Calu3 (cell line): ENCODE data around the gene GIN1. TPM values are rescaled to one million over a fixed set of nuclear protein-coding genes. Genes with fewer than 3 reads are reported as not detected.

ENCODE experiments used
- BruUV-seq: library from RNA; stranded (reverse); fragments of 400-500 nt; replicated peaks from 2 replicates; lab custom pipeline; 2021; lab: Mats Ljungman, UMichigan
- CTCF ChIA-PET: fragments of 300-600 bp; sonication (Branson Sonifier 250); formaldehyde crosslinking; loops from one replicate; lab custom pipeline; 2022; ENCODE audit warnings: antibody characterized with exemption; lab: Charles Lee
- DNase-seq: peaks from one replicate; pipeline ENCODE4 v3.0.0; 2022
- H3K27ac Mint-ChIP-seq: one replicate; pipeline ENCODE4 v1.8.0; 2022; ENCODE audit warnings: mixed read lengths; ENCODE audit not compliant: unreplicated experiment
- H3K27me3 Mint-ChIP-seq: one replicate; pipeline ENCODE4 v1.8.0; 2022; ENCODE audit warnings: mixed read lengths; ENCODE audit not compliant: unreplicated experiment
- H3K36me3 Mint-ChIP-seq: one replicate; pipeline ENCODE4 v1.8.0; 2022; ENCODE audit warnings: mild to moderate bottlenecking, moderate library complexity, mixed read lengths; ENCODE audit not compliant: insufficient read depth, unreplicated experiment
- H3K4me1 Mint-ChIP-seq: one replicate; pipeline ENCODE4 v1.8.0; 2022; ENCODE audit warnings: mild to moderate bottlenecking, low read depth, mixed read lengths; ENCODE audit not compliant: unreplicated experiment
- H3K4me3 Mint-ChIP-seq: one replicate; pipeline ENCODE4 v1.8.0; 2022; ENCODE audit warnings: mild to moderate bottlenecking, low read depth, moderate library complexity, mixed read lengths; ENCODE audit not compliant: unreplicated experiment
- H3K9me3 Mint-ChIP-seq: one replicate; pipeline ENCODE4 v1.8.0; 2022; ENCODE audit warnings: low read depth, mixed read lengths; ENCODE audit not compliant: unreplicated experiment
- CTCF ChIP-seq: fragments of 200-600 bp; IDR thresholded peaks from one replicate; pipeline ENCODE4 v1.8.0; 2022; ENCODE audit warnings: antibody characterized with exemption; ENCODE audit not compliant: unreplicated experiment
- intact Hi-C: fragments of 100-400 bp; cut with micrococcal nuclease; formaldehyde crosslinking; loops from one replicate; pipeline ENCODE4 v1.10.0; 2022; ENCODE audit not compliant: unreplicated experiment
- total RNA-seq: library from RNA; stranded (reverse); gene quantifications from 2 replicates; pipeline ENCODE4 v1.2.3, GENCODE V29; 2022

Gene GIN1
- total RNA-seq, 1 experiment from 2014 or later = 12.0 TPM

DNA sequence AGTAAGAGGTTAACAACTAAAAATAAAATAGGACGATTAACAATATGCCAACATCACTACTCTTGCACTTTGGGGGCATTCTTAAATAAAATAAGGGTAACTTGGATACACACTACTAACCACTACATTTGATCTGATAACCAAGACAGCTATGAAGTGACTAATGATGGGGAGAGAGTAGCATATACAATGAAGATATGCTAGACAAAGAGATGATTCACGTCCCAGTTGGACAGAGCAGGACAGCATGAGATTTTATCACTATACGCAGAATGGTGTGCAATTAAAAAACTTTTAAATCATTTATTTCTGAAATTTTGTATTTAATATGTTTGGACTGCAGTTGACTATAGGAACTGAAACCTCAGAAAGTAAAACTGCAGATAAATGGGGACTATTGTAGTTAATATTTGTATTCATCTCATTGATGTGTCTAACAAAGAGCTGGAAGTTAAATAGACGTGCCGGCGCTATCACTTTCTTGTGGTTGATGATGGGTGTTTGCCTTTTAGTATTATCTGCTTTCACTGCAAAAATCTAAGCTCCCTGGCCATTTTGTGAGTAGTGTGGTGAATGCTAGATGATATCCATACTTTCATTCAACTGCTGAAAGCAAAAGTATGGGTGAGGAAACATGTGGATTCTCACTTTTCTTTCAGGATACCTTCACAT is 18.7 kb downstream of the GIN1 start:
- H3K4me1 Mint-ChIP-seq = no peaks in the 10 kb centered on the region
- TF ChIP-seq CTCF = no peak
- no peak overlapping the region for H3K27ac Mint-ChIP-seq
- H3K9me3 Mint-ChIP-seq = no peaks in the 10 kb centered on the region
- BruUV-seq = no TSS peak
- H3K27me3 Mint-ChIP-seq = no peaks in the 10 kb centered on the region
- intact Hi-C loops = no loop called here
- CTCF ChIA-PET = no interaction called here
- H3K4me3 Mint-ChIP-seq = no peak overlapping the region
- no peaks in the 10 kb centered on the region for H3K36me3 Mint-ChIP-seq
- DNase-seq = no peak

DNA sequence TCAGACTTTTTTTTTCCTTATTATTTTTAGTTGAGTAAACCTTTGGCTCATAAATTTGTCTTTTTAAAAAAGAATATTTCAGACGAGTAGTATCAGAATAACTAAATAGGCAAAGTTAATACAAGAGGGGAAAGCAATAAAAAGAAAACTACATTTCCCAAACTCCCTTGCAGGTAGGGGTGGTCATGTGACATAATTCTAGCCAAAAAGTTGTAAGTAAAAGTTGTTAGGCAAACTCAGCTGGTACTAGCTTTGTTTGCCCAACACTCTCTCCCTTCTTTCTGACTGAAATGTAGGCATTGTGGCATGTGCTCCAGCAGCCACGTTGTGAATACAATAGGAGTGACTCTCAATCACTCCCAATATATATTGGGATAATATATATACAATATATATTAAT is 20.9 kb downstream of the GIN1 start:
- no peak for DNase-seq
- Mint-ChIP-seq H3K27me3 (no peaks in the 10 kb centered on the region), H3K4me1 (no peaks in the 10 kb centered on the region), H3K36me3 (no peaks in the 10 kb centered on the region), H3K9me3 (no peaks in the 10 kb centered on the region), H3K4me3 (no peak overlapping the region), H3K27ac (no peak overlapping the region)
- TF ChIP-seq CTCF = no peak
- intact Hi-C loops = no loop called here
- no TSS peak for BruUV-seq
- CTCF ChIA-PET = interaction anchor here (0.6 kb wide), 1 partner anchor 679 kb away, joined by 3 read pairs; no protein-coding TSS in a partner anchor

DNA sequence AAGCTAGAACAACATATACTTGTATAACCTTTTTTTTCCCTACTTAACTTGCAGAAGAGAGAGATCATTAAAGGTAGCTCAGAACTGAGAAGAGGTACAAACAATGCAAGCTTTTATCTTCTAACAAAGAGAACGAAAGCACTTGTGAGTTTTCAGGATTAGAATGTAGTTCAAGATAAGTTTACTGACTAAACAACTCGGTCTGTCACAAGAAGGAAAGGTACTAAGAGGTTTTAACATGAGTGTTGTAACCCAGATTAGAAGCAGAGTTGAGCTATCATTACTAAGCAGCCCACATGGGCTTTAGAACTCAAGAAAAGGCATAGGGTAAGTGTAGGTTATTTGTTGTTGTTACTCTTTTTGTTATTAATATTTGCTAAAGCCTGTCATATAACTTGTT is 25.2 kb downstream of the GIN1 start:
- no TSS peak for BruUV-seq

GRCh38 chr5:103093727-103094126 is 26.2 kb downstream of the GIN1 start:
- intact Hi-C loops = no loop called here
- no peaks in the 10 kb centered on the region for H3K9me3 Mint-ChIP-seq
- H3K4me1 Mint-ChIP-seq = no peaks in the 10 kb centered on the region
- no peak overlapping the region for H3K4me3 Mint-ChIP-seq
- no peaks in the 10 kb centered on the region for H3K36me3 Mint-ChIP-seq
- CTCF ChIA-PET = no interaction called here
- no peak for TF ChIP-seq CTCF
- no peak for DNase-seq
- H3K27ac Mint-ChIP-seq = no peak overlapping the region
- H3K27me3 Mint-ChIP-seq = no peaks in the 10 kb centered on the region
- no TSS peak for BruUV-seq

More for the DNA sequence above, 25.2 kb downstream of the GIN1 start:
- no peaks in the 10 kb centered on the region for H3K27me3 Mint-ChIP-seq
- intact Hi-C loops = no loop called here
- no peaks in the 10 kb centered on the region for H3K36me3 Mint-ChIP-seq
- H3K9me3 Mint-ChIP-seq = no peaks in the 10 kb centered on the region
- H3K4me3 Mint-ChIP-seq = no peak overlapping the region
- DNase-seq = no peak
- TF ChIP-seq CTCF = no peak
- H3K4me1 Mint-ChIP-seq = no peaks in the 10 kb centered on the region
- CTCF ChIA-PET = no interaction called here
- no peak overlapping the region for H3K27ac Mint-ChIP-seq
